Right atrium auricular region (tissue), 2 donors: ENCODE measurements around the gene TTPAL. TPM values are rescaled to one million over a fixed set of nuclear protein-coding genes. Genes with fewer than 3 reads are reported as not detected.

Source experiments
- DNase-seq: peaks from one replicate; pipeline ENCODE4 v3.0.0-alpha.2; 2019; ENCODE audit warnings: low spot score
- H3K27ac ChIP-seq, 2 donors: fragments of 200-600 bp; sonication (generic); 1 replicate in 1 of 2; 2 replicates in 1 of 2; pipeline ENCODE4 v1.5.1; 2016 to 2019
- H3K27me3 ChIP-seq, 2 donors: fragments of 200-600 bp; sonication (generic); one replicate each; pipeline versions ENCODE4 v1.5.1 to v1.6.0; 2017 to 2019
- H3K36me3 ChIP-seq: fragments of 200-600 bp; sonication (generic); one replicate; pipeline ENCODE4 v1.5.1; 2016
- H3K4me1 ChIP-seq, 2 donors: fragments of 200-600 bp; sonication (generic); one replicate each; pipeline versions ENCODE4 v1.5.1 to v1.6.0; 2017 to 2019
- H3K4me3 ChIP-seq, 2 donors: fragments of 200-600 bp; sonication (generic); 1 replicate in 1 of 2; 2 replicates in 1 of 2; pipeline ENCODE4 v1.5.1; 2017 to 2019; ENCODE audit warnings: mild to moderate bottlenecking in 1 of 2, moderate library complexity in 1 of 2
- H3K9me3 ChIP-seq, 2 donors: fragments of 200-600 bp; sonication (generic); one replicate each; pipeline ENCODE4 v1.5.1; 2019
- CTCF ChIP-seq, 2 donors: fragments of 200-600 bp; sonication (generic); IDR thresholded peaks; one replicate each; pipeline ENCODE4 v1.5.1; 2019; ENCODE audit warnings: antibody characterized with exemption in 2 of 2
- total RNA-seq, 2 donors: library from RNA; depleted of rRNA; stranded (reverse); fragments of >200 nt; gene quantifications; one replicate each; pipeline ENCODE4 v1.1.0, GENCODE V29; 2016

TTPAL gene
- total RNA-seq, 2 donors from 2014 or later = 3.6 to 6.0 TPM

- no peak overlapping the region for H3K27ac ChIP-seq
- no peaks in the 10 kb centered on the region for H3K9me3 ChIP-seq
- H3K4me3 ChIP-seq = no peak overlapping the region
- peaks cover 100% of the 10 kb centered on the region for H3K36me3 ChIP-seq
- no peak for DNase-seq
- no peak for TF ChIP-seq CTCF (IDR thresholded peaks at IDR 0.05)
- H3K4me1 ChIP-seq = peaks cover 0 to 15% of the 10 kb centered on the region in 2 donors
- H3K27me3 ChIP-seq = no peaks in the 10 kb centered on the region
Observed at GRCh38 chr20:44504402-44505307, 29.0 kb downstream of the TTPAL start.

GRCh38 chr20:44509762-44510161 is 34.1 kb downstream of the TTPAL start:
- TF ChIP-seq CTCF (IDR thresholded peaks at IDR 0.05) = no peak
- no peak for DNase-seq
- H3K4me3 ChIP-seq = no peak overlapping the region

GRCh38 chr20:44513871-44514270 is 38.2 kb downstream of the TTPAL start:
- Histone ChIP-seq H3K36me3 (peaks cover 37% of the 10 kb centered on the region), H3K4me1 (peaks cover 0 to 39% of the 10 kb centered on the region in 2 donors), H3K9me3 (no peaks in the 10 kb centered on the region), H3K27ac (no peak overlapping the region), H3K27me3 (no peaks in the 10 kb centered on the region), H3K4me3 (no peak overlapping the region)
- no peak for DNase-seq
- no peak for TF ChIP-seq CTCF (IDR thresholded peaks at IDR 0.05)

More at GRCh38 chr20:44509762-44510161, 34.1 kb downstream of the TTPAL start:
- H3K27me3 ChIP-seq = no peaks in the 10 kb centered on the region
- no peak overlapping the region for H3K27ac ChIP-seq
- H3K9me3 ChIP-seq = no peaks in the 10 kb centered on the region
- no peaks in the 10 kb centered on the region for H3K4me1 ChIP-seq
- H3K36me3 ChIP-seq = peaks cover 78% of the 10 kb centered on the region

- peak overlapping the region in 1 of 2 donors; percentile 1 for H3K27ac ChIP-seq
Observed at GRCh38 chr20:44516491-44516890, 40.8 kb downstream of the TTPAL start.

GRCh38 chr20:44517454-44517853 is 41.8 kb downstream of the TTPAL start:
- H3K27ac ChIP-seq = peak overlapping the region; percentile 2 to 54
- H3K9me3 ChIP-seq = no peaks in the 10 kb centered on the region
- no peak for TF ChIP-seq CTCF (IDR thresholded peaks at IDR 0.05)
- H3K27me3 ChIP-seq = no peaks in the 10 kb centered on the region
- H3K4me1 ChIP-seq = peaks cover 0 to 64% of the 10 kb centered on the region in 2 donors
- peaks cover 4% of the 10 kb centered on the region for H3K36me3 ChIP-seq
- no peak for DNase-seq
- no peak overlapping the region for H3K4me3 ChIP-seq

More at GRCh38 chr20:44516491-44516890, 40.8 kb downstream of the TTPAL start:
- Histone ChIP-seq H3K4me1 (peaks cover 0 to 62% of the 10 kb centered on the region in 2 donors), H3K9me3 (no peaks in the 10 kb centered on the region), H3K36me3 (peaks cover 12% of the 10 kb centered on the region), H3K27me3 (no peaks in the 10 kb centered on the region), H3K4me3 (no peak overlapping the region)
- TF ChIP-seq CTCF (IDR thresholded peaks at IDR 0.05) = no peak
- peak; percentile 75 for DNase-seq
